ENCODE measurements around the gene ANG. TPM values are rescaled to one million over a fixed set of nuclear protein-coding genes. Genes with fewer than 3 reads are reported as not detected.
"Not testable (repeated sequence)": the region's sequence is repeated elsewhere in the genome, so short reads cannot be mapped to it uniquely, and the experiment has no call there.

The ANG gene
- total and polyA plus RNA-seq, 10 of the 15 experiments (the other 5 are each of a cell fraction or from before 2014, with no cell fraction given) = 1.0 to 5.9 (median 2.2) TPM

- H4K20me1 ChIP-seq (ENCODE audit: control insufficient read depth, insufficient read depth) = no peaks in the 10 kb centered on the region
- FAIRE-seq = no peak
- no peak overlapping the region for H3K4me2 ChIP-seq (ENCODE audit: control insufficient read depth, insufficient read depth)
- no peak overlapping the region for H3K4me3 ChIP-seq
- ChIA-PET SMC1A (ENCODE audit: uncharacterized antibody, unreplicated experiment) (no interaction called here), POLR2A (no interaction called here), RAD21 (ENCODE audit: unreplicated experiment) (no interaction called here), CTCF (interaction anchor here (1.0 to 1.2 kb wide), 2 partner anchors 9 to 136 kb away, joined by 3 read pairs; no protein-coding TSS in a partner anchor)
- no peaks in the 10 kb centered on the region for H3K9me3 ChIP-seq (replicated peaks; ENCODE audit: control insufficient read depth, insufficient read depth, low read length)
- no peaks in the 10 kb centered on the region for H3K79me2 ChIP-seq (ENCODE audit: control insufficient read depth, insufficient read depth, low read length)
- 13% methylated on average over 20 of the region's 28 CpGs for WGBS (ENCODE audit: insufficient coverage, insufficient replicate concordance, low lambda C conversion rate, missing lambda C conversion rate)
- no peaks in the 10 kb centered on the region for H3K36me3 ChIP-seq (ENCODE audit: control insufficient read depth in 2 of 2, insufficient read depth in 2 of 2, low read length in 1 of 2)
- no TSS peak for BruUV-seq (replicated peaks)
- ATAC-seq = no peak
- in situ Hi-C loops (cut with MboI) (no loop called here), intact Hi-C loops (cut with micrococcal nuclease; ENCODE audit: unreplicated experiment) (no loop called here)
- H3K4me1 ChIP-seq (ENCODE audit: control insufficient read depth, insufficient read depth, low read length) = no peaks in the 10 kb centered on the region; the same call in 1 of the 2 replicates
- no peak overlapping the region for H3K9ac ChIP-seq (ENCODE audit: control insufficient read depth, insufficient read depth, low read length)
- H3K27me3 ChIP-seq (replicated peaks in 1 of 2; ENCODE audit: control insufficient read depth in 2 of 2, insufficient read depth in 2 of 2, low read length in 1 of 2) = peaks cover 5 to 9% of the 10 kb centered on the region in 2 experiments; a peak in 3 of 4 replicates
- no peak overlapping the region for H2AFZ ChIP-seq (ENCODE audit: control insufficient read depth, low read depth, low read length)
- TF ChIP-seq FOXK2 (IDR thresholded peaks at IDR 0.05) = no peak
- TF ChIP-seq SUZ12 (IDR thresholded peaks at IDR 0.05; ENCODE audit: unreplicated experiment) = peak; percentile 30
- TF ChIP-seq NKRF (conservative IDR thresholded peaks at IDR 0.05) = no peak
- no peak for DNase-seq (ENCODE audit: low read depth, low spot score)
- no peak overlapping the region for H3K27ac ChIP-seq (ENCODE audit: control insufficient read depth, insufficient read depth)
Observed at GRCh38 chr14:20723488-20723887, 34.9 kb downstream of the ANG start.

GRCh38 chr14:20726121-20726520 lies 37.6 kb downstream of the ANG start:
- H3K4me3 ChIP-seq; BruUV-seq (replicated peaks); H3K4me1 ChIP-seq (ENCODE audit: control insufficient read depth, insufficient read depth, low read length); SMC1A ChIA-PET (ENCODE audit: uncharacterized antibody, unreplicated experiment); H3K36me3 ChIP-seq (ENCODE audit: control insufficient read depth in 2 of 2, insufficient read depth in 2 of 2, low read length in 1 of 2); H3K27me3 ChIP-seq (replicated peaks in 1 of 2; ENCODE audit: control insufficient read depth in 2 of 2, insufficient read depth in 2 of 2, low read length in 1 of 2); in situ Hi-C loops (cut with MboI); POLR2A ChIA-PET; H3K9me3 ChIP-seq (replicated peaks; ENCODE audit: control insufficient read depth, insufficient read depth, low read length); intact Hi-C loops (cut with micrococcal nuclease; ENCODE audit: unreplicated experiment); ATAC-seq; H2AFZ ChIP-seq (ENCODE audit: control insufficient read depth, low read depth, low read length); H3K4me2 ChIP-seq (ENCODE audit: control insufficient read depth, insufficient read depth); H3K9ac ChIP-seq (ENCODE audit: control insufficient read depth, insufficient read depth, low read length); H4K20me1 ChIP-seq (ENCODE audit: control insufficient read depth, insufficient read depth); H3K79me2 ChIP-seq (ENCODE audit: control insufficient read depth, insufficient read depth, low read length); RAD21 ChIA-PET (ENCODE audit: unreplicated experiment); CTCF ChIA-PET; DNase-seq (ENCODE audit: low read depth, low spot score); FAIRE-seq; H3K27ac ChIP-seq (ENCODE audit: control insufficient read depth, insufficient read depth): not testable (repeated sequence)
- WGBS (ENCODE audit: insufficient coverage, insufficient replicate concordance, low lambda C conversion rate, missing lambda C conversion rate) = 36% methylated on average over 3 of the region's 3 CpGs
